COLO829 (cell line): ENCODE measurements around the gene ZNF41.
A peak's percentile ranks its signal among the peaks of the same experiment; 100 is the strongest.

Experiments used
- DNase-seq: peaks from one replicate; pipeline ENCODE4 v3.0.0; 2012; ENCODE audit warnings: low spot score

Gene ZNF41

GRCh38 chrX:47489507-47490275 lies 6.7 kb upstream of the ZNF41 start:
- DNase-seq: no peak

GRCh38 chrX:47484885-47485284 lies 1.9 kb upstream of the ZNF41 start:
- no peak for DNase-seq

- peak; percentile 21 for DNase-seq
Measured at GRCh38 chrX:47483306-47484268, 565 bp upstream of the ZNF41 start.

- no peak for DNase-seq
Measured at GRCh38 chrX:47482065-47482511, 934 bp downstream of the ZNF41 start.

GRCh38 chrX:47481160-47481559 lies 1.9 kb downstream of the ZNF41 start:
- DNase-seq: no peak

GRCh38 chrX:47480576-47480975 lies 2.4 kb downstream of the ZNF41 start:
- DNase-seq: no peak

GRCh38 chrX:47475476-47475875 lies 7.5 kb downstream of the ZNF41 start:
- DNase-seq: no peak

GRCh38 chrX:47467106-47467505 lies 15.9 kb downstream of the ZNF41 start:
- DNase-seq: no peak

- DNase-seq: no peak
Measured at GRCh38 chrX:47460561-47460960, 22.5 kb downstream of the ZNF41 start.

- no peak for DNase-seq
Measured at GRCh38 chrX:47458528-47458927, 24.5 kb downstream of the ZNF41 start.

- DNase-seq: no peak
Measured at GRCh38 chrX:47456080-47456479, 26.9 kb downstream of the ZNF41 start.

GRCh38 chrX:47452112-47452511 lies 30.9 kb downstream of the ZNF41 start:
- DNase-seq: no peak

GRCh38 chrX:47448165-47448806 lies 34.7 kb downstream of the ZNF41 start:
- DNase-seq: no peak

GRCh38 chrX:47447607-47448006 lies 35.4 kb downstream of the ZNF41 start:
- no peak for DNase-seq

GRCh38 chrX:47446971-47447370 lies 36.1 kb downstream of the ZNF41 start:
- no peak for DNase-seq

- peak; percentile 2 for DNase-seq
Measured at GRCh38 chrX:47446431-47446830, 36.6 kb downstream of the ZNF41 start.

GRCh38 chrX:47430925-47431324 lies 52.1 kb downstream of the ZNF41 start:
- DNase-seq: no peak

- no peak for DNase-seq
Measured at GRCh38 chrX:47422444-47422843, 60.6 kb downstream of the ZNF41 start.

- no peak for DNase-seq
Measured at GRCh38 chrX:47420962-47421361, 62.1 kb downstream of the ZNF41 start.

GRCh38 chrX:47420265-47420664 lies 62.8 kb downstream of the ZNF41 start:
- no peak for DNase-seq

GRCh38 chrX:47413179-47413594 lies 69.8 kb downstream of the ZNF41 start:
- DNase-seq: no peak
